ENCODE measurements around the gene RAI1. TPM values are rescaled to one million over a fixed set of nuclear protein-coding genes. Genes with fewer than 3 reads are reported as not detected.

RAI1 gene
- total and polyA plus RNA-seq, 10 of the 15 experiments (the other 5 are each of a cell fraction or from before 2014, with no cell fraction given), result 0.66 to 37.7 (median 6.0) TPM

GRCh38 chr17:17837380-17837821, 156.1 kb downstream of the RAI1 start:
- H3K27me3 ChIP-seq (replicated peaks in 1 of 2; ENCODE audit: control insufficient read depth in 2 of 2, insufficient read depth in 2 of 2, low read length in 1 of 2), result no peaks in the 10 kb centered on the region
- WGBS (ENCODE audit: insufficient coverage, insufficient replicate concordance, low lambda C conversion rate, missing lambda C conversion rate), result 65% methylated on average over 3 of the region's 3 CpGs
- FAIRE-seq (no peak), ATAC-seq (no peak), DNase-seq (ENCODE audit: low read depth, low spot score) (no peak)
- TF ChIP-seq ZNF622 (IDR thresholded peaks at IDR 0.05), result no peak
- no peak for TF ChIP-seq SMARCA5 (IDR thresholded peaks at IDR 0.05)
- TF ChIP-seq ATF7 (IDR thresholded peaks at IDR 0.05; ENCODE audit: low read depth), result no peak
- TF ChIP-seq RFX5 (IDR thresholded peaks at IDR 0.05; ENCODE audit: low read depth, low read length), result no peak
- no peak for TF ChIP-seq JUNB (IDR thresholded peaks at IDR 0.05)
- no peak for TF ChIP-seq MTA2 (IDR thresholded peaks at IDR 0.05; ENCODE audit: low read depth)
- no peak for TF ChIP-seq E2F8 (IDR thresholded peaks at IDR 0.05; ENCODE audit: low read depth, partially characterized antibody)
- no peak for TF ChIP-seq RELA (IDR thresholded peaks at IDR 0.05; ENCODE audit: borderline replicate concordance, partially characterized antibody)
- no peak for TF ChIP-seq CHD1 (IDR thresholded peaks at IDR 0.05; ENCODE audit: low read depth, low read length)
- TF ChIP-seq KAT2A (conservative IDR thresholded peaks at IDR 0.05; ENCODE audit: control insufficient read depth, low read depth, low read length), result no peak
- TF ChIP-seq ATF2 (IDR thresholded peaks at IDR 0.05; ENCODE audit: low read length), result no peak
- no peak for TF ChIP-seq CTCF (IDR thresholded peaks at IDR 0.05 in 2 of 3, conservative IDR thresholded peaks at IDR 0.05 in 1 of 3; ENCODE audit: control insufficient read depth in 2 of 3, extremely low read depth in 1 of 3, insufficient read depth in 1 of 3, low read depth in 3 of 3, low read length in 3 of 3)
- no peak for TF ChIP-seq IRF4 (IDR thresholded peaks at IDR 0.05; ENCODE audit: low read depth, low read length)
- no peak for TF ChIP-seq EED (IDR thresholded peaks at IDR 0.05; ENCODE audit: low read depth)
- RAD21 ChIA-PET (ENCODE audit: unreplicated experiment), result interaction anchor here (0.9 to 7.0 kb wide), 5 partner anchors 10 to 154 kb away, joined by 3 to 105 read pairs (median 5); no protein-coding TSS in a partner anchor
- TSS peak; percentile 74 for BruUV-seq (replicated peaks)
- no peaks in the 10 kb centered on the region for H4K20me1 ChIP-seq (ENCODE audit: control insufficient read depth, insufficient read depth)
- no peaks in the 10 kb centered on the region for H3K36me3 ChIP-seq (ENCODE audit: control insufficient read depth in 2 of 2, insufficient read depth in 2 of 2, low read length in 1 of 2)
- H3K27ac ChIP-seq (ENCODE audit: control insufficient read depth, insufficient read depth), result no peak overlapping the region
- peaks cover 15% of the 10 kb centered on the region for H3K79me2 ChIP-seq (ENCODE audit: control insufficient read depth, insufficient read depth, low read length)
- CTCF ChIA-PET, result interaction anchor here (0.7 to 2.0 kb wide), 5 partner anchors 12 to 155 kb away, joined by 3 to 11 read pairs (median 3); no protein-coding TSS in a partner anchor
- no peaks in the 10 kb centered on the region for H3K9me3 ChIP-seq (replicated peaks; ENCODE audit: control insufficient read depth, insufficient read depth, low read length)
- POLR2A ChIA-PET, result interaction anchor here (0.7 to 8.0 kb wide), 7 partner anchors 12 to 154 kb away, joined by 3 to 163 read pairs (median 6); partner anchors contain the start of genes DRC3 and TOM1L2
- H3K4me1 ChIP-seq (ENCODE audit: control insufficient read depth, insufficient read depth, low read length), result peaks cover 50% of the 10 kb centered on the region
- SMC1A ChIA-PET (ENCODE audit: uncharacterized antibody, unreplicated experiment), result interaction anchor here (1.2 to 6.2 kb wide), 4 partner anchors 12 to 26 kb away, joined by 3 to 46 read pairs (median 18); no protein-coding TSS in a partner anchor
- in situ Hi-C loops (cut with MboI), result no loop called here
- H3K9ac ChIP-seq (ENCODE audit: control insufficient read depth, insufficient read depth, low read length), result no peak overlapping the region; the same call in 1 of the 2 replicates
- H3K4me2 ChIP-seq (ENCODE audit: control insufficient read depth, insufficient read depth), result peak overlapping the region; percentile 99
- intact Hi-C loops (cut with micrococcal nuclease; ENCODE audit: unreplicated experiment), result loop anchor here (5.0 to 10.0 kb wide), 2 partner anchors 145 to 853 kb away; no protein-coding TSS in a partner anchor
- no peak overlapping the region for H3K4me3 ChIP-seq
- H2AFZ ChIP-seq (ENCODE audit: control insufficient read depth, low read depth, low read length), result no peak overlapping the region
